ENCODE measurements around the gene DLGAP1.
"Not testable (repeated sequence)": the region's sequence is repeated elsewhere in the genome, so short reads cannot be mapped to it uniquely, and the experiment has no call there.

DLGAP1 gene

GRCh38 chr18:4384932-4385331 is 70.2 kb downstream of the DLGAP1 start:
- DNase-seq: no peak

GRCh38 chr18:4374564-4374963 is 80.5 kb downstream of the DLGAP1 start:
- no peak for DNase-seq

GRCh38 chr18:4369705-4370104 is 85.4 kb downstream of the DLGAP1 start:
- no peak for DNase-seq

- DNase-seq: no peak
These were observed 94.8 kb downstream of the DLGAP1 start for GRCh38 chr18:4360221-4360715.

GRCh38 chr18:4358618-4359017 is 96.5 kb downstream of the DLGAP1 start:
- DNase-seq: no peak

GRCh38 chr18:4357579-4357978 is 97.5 kb downstream of the DLGAP1 start:
- DNase-seq: no peak

DNA sequence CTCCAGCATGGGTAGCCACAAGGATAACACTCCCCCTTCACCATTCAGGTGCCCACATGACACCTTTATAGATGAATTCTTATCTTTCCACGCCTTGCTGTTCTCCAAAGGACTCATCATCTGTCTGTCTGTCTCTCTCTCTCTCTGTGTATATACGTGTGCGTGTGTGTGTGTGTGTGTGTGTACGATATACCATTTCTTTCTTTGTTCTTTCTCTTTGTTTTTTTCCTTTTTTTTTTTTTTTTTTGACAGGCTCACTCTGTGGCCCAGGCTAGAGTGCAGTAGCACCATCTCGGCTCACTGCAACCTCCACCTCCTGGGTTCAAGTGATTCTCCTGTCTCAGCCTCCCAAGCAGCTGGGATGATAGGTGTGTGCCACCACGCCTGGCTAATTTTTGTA is 98.2 kb downstream of the DLGAP1 start:
- no peak for DNase-seq

DNA sequence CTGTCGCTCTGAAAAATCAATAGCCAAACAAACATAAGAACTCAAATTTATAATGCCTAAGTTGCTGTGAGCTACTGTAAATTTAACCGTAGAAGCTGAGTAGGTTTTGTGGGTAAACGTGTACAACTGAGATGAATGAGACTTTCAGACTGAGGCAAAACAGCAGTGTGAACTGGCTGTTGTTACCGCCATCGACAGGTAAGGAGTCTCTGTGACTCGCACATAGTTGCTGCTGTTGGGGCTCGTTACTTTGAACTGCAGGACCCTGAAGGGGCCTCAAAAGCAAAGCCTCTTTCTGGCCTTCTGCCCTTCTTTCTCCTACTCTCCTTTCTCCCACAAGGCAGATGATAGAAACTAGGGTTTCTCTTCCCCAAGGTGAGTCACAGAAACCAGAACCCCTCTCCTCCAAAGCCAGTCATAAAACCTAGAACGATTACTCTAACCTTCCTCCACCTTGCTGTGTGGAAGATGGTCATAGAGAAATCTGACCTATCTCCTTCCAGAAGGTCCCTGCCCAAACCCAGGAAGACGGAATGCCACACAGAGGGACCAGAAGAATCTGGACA is 101.2 kb downstream of the DLGAP1 start:
- DNase-seq: no peak

DNA sequence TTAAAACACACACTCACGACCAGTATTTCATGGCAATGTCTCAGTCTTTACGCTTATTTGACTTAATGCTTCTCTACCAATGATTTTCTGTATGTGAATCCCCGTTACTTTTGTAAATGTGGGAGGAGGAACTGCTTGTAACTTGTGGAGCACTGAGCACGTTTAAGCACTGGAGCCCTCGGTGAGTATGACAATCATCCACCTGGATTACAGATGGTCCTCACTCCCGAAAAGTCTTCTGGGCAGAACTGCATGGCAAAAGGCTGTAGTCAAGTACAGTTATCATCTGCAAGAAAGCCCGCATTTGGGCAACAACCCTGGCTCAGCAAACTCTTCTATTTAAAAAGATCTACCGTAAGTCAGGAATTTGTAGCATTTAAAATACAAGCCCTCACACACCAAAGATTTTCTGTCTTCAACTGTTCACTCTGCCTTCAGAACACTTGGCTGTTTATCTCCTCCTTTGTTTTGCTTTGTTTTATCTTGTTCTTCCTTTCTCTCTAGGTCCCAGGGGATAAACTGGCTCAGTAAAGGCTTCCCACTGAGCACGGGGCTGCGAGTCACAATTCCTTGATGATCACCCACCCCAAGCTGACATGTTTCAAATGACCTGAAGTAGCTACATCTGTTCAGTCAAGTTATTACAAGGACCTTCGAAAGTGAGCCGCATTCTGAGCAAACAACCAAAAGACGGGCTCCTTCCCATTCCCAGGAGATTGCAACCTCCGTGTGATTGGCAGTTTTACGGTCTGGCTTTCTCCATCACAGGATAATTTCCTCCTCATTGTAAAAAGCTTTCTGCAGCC is 102.2 kb downstream of the DLGAP1 start:
- DNase-seq: no peak

DNA sequence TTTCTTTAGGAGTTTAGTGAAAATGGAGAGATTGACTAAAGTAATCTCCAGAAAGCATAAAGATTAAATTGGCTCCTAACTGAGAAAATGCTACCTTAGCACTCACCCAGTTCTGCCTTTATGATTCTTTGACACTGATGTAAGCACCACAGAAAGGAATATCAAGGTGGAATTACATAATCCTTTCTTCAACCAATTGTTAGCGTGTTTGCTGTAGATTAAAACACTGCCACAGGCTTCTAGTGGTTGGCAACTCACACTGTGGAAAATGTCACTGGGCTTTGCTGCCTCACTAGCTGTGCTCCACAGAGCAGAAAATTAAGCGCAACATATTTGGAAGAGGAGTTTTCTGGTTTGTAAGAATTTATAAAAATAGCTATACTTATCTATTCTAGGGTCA is 104.1 kb downstream of the DLGAP1 start:
- DNase-seq: no peak

DNA sequence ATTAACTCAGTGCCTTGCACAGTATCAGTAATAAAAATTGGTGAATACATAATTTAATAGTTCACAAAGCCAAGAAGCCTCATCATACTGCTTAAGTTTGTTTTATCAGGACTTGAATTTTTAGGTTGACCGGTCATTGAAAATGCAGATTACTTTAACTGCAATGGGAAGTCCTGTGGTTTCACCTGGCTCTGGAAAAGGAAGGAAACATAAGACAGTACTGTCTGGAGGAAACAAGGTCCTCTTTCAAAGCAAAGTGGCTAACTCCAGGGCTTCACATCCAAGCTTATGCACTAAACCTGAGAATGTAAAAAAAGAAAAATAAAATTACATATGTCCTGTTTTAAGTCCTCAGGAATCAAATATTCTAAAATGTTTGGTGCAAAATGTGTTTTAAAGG is 119.7 kb downstream of the DLGAP1 start:
- no peak for DNase-seq

DNA sequence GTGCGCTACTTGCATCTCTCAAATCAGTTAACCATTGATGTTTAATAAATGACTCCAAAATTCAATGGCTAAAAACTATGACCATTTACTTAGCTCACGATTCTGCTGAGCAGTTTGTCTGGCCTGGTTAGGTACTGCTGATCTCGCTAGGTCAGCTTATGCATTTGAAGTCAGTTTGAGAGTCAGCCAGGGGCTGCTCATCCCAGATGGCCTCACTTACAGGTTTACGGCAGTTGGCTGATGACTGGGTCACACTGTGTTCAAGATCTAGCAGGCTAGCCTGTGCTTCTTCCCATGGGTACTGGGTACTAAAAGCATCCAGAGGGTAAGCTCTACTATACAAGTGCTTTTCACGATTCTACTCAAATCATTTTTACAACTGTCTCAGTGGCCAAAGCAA is 122.1 kb downstream of the DLGAP1 start:
- DNase-seq: no peak

DNA sequence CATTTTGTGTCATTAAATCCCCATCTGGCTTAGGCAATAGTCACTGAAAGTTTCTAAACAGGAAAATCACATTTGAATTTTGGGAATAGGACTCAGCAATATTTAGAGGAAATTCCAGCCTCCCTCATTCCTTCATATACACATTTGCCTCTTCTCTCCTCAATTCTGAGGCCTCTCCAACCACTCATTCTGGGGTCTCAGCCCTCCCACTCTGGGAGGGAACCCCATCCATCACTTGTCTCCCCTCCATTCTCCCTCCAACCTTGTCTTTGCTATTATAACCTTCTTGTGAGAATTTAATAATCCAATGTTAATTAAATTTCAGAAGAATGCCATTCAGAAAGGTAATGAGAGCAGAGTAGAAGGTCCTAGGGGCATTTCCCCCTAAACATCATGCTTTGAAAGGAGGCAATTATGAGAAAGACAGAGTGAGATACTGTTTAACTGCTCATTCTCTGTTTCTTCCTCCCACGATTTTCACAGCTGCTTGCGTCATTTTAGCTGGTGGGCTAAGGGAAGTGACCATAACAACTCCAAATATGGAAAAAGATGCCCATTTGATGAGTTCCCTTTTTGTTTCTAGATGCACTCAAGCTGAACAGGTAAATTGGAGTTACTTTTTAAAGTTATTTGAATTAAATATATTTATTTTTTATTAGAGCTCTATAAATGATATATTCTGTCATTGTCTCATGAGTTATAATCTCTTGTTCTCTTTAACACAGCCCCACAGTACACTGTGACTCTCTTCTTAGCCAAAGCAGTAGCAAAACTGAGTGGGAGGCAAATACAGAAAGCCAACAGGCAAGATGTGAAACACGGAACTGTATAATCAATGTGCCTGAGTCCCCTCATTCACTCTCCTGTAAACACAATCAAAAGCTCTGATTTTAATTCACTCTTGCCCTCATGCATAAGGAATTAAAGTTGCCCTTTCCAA is 135.1 kb downstream of the DLGAP1 start:
- DNase-seq: no peak

GRCh38 chr18:4318311-4318710 is 136.8 kb downstream of the DLGAP1 start:
- no peak for DNase-seq

DNA sequence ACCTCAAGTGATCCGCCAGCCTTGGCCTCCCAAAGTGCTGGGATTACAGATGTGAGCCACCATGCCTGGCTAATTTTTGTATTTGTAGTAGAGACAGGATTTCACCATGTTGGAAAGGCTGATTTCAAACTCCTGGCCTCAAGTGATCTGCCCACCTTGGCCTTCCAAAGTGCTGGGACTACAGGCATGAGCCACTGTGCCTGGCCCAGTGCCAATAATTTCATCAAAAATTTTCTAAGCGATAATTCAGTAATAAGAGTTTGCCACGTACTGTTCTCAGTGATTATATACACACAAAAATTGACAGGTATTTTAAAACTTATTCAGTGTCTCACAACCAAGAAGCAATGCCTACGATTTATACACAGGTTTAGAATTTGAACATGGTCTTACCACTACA is 143.2 kb downstream of the DLGAP1 start:
- DNase-seq: not testable (repeated sequence)

DNA sequence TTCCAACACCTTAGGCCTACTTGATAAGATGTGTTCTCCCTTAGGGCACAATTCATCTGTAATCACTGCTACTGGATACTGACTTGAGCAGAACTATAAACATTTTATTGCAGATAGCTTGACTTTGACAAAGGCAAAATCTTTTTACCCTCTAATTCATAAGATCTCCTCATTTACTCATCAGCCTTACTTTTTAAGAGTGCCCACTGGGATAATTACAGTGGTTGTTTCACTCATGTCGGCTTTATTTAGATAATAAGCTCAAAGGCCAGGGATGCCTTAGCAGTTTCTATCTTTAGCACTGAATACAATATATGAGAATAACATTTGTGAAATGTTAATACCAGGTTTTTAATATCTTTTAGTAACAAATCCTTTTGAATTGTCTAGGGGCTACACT is 144.0 kb downstream of the DLGAP1 start:
- DNase-seq: no peak

DNA sequence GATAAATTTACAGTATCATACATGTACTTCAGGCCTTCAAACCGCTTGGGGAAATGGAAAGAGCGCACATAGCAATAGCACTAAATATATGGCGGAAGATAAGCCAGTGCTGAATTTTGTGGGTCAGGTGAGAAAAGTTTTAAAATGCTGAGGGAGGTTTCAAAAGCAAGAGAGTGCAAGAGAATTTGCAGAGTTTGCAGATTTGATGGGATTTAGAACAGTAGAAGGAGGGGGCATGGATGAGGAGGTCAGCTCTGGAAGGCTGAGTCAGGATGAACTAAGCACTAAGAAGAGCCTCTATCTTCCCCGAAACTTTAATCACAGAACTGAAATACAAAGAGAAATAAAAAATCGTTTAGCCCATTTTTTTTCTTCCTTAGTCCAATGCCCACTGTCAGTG is 145.9 kb downstream of the DLGAP1 start:
- no peak for DNase-seq

DNA sequence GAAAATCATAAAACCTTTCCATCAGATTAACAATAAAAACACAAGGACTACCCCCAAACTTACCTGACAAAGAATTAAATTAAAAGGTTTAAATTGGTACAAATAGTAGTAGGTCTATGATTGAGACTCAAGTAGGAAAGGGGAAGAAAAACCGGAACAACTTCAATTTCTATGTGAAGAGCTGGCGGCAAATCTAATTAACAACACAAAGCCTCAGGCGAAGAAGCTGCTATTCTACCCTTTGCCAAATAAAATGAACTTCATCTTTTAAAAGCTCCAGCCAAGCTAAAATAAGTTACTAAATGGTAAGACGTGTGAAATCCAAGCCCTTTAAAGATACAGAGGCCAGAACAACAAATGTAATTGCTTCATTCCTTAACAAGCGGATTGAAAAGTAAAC is 146.5 kb downstream of the DLGAP1 start:
- no peak for DNase-seq

DNA sequence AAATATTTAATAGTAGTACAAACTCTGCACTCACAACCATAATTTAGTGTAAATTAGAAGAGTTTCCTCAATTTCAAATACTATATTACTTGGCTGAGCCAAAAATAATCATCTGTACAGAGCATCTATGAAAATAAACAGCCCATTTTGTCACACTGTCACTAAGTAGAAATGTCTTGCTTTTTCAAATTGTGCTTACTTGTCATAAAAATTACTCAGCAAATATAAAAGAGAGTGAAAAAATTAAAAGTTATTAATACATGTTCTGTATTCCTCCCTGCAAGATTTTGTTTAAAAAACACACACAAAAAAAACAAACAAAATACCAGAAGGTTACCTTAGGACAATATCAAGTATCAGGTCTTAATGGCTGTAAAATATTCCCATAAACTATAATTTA is 155.7 kb downstream of the DLGAP1 start:
- DNase-seq: no peak

DNA sequence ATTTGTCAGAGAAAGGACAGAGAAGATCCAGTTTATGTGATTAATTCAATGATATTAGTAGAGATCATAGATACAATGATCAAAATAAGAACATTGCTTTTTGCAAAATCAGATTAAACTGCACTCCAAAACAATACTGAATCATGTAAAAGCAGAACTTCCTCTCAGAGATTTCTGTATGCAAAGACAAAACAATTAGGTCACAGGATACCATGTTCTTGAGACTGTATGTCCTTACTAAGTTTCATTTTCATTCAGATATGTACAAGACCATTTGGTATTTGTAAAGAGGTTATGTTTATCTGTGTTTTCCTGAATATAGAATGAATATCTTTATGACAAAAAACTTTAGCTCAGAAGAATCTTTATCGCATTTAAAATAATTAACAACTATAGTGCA is 161.8 kb downstream of the DLGAP1 start:
- no peak for DNase-seq

GRCh38 chr18:4292696-4293095 is 162.4 kb downstream of the DLGAP1 start:
- DNase-seq: no peak

GRCh38 chr18:4287340-4287739 is 167.8 kb downstream of the DLGAP1 start:
- not testable (repeated sequence) for DNase-seq

DNA sequence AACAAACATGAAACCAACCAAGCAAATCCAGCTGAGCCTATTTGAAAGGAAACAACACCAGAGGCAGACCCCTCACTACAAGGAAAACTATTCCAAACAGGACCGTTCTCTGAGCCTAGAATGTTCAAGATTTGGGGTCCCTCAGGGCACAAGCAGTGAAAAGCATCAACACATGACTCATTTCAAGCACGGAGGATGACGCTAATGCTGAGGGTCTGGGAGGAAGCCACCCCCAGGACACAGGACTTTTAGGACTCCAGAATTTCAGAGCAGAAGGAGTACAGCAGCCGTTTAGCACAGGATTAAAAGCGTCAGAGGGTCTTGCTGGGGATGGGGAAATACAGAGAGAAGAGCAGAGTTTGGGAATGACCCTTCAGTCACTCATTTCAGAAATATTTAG is 168.9 kb downstream of the DLGAP1 start:
- DNase-seq: no peak

- DNase-seq: no peak
These were observed 169.6 kb downstream of the DLGAP1 start for GRCh38 chr18:4285525-4285924.

All from T1000 (cell line).